A549 (cell line): ENCODE results near the gene NGRN. TPM values are rescaled to one million over a fixed set of nuclear protein-coding genes. Genes with fewer than 3 reads are reported as not detected.

Experiments
- ATAC-seq, 2 experiments: fragments of 200-7000 bp in 1 of 2; fragments of >200 bp in 1 of 2; cut with Nextera tagmentation in 1 of 2; cut with Tn5 transposase in 1 of 2; 3 replicates each; pipeline versions ENCODE4 v1.8.0 to v1.9.1; 2018 to 2020; ENCODE audit warnings: mild to moderate bottlenecking in 1 of 2, moderate library complexity in 1 of 2
- CTCF ChIA-PET: fragments of 300-600 bp; sonication (Branson Sonifier 250); formaldehyde crosslinking; extraction: SDS; loops from one replicate; lab custom pipeline; 2021; ENCODE audit warnings: antibody characterized with exemption, inconsistent platforms; lab: Yijun Ruan, JAX
- POLR2A ChIA-PET: fragments of 350-600 bp; formaldehyde crosslinking; extraction: SDS; loops from one replicate; lab custom pipeline; 2021; ENCODE audit warnings: antibody characterized with exemption, inconsistent platforms; lab: Yijun Ruan, JAX
- DNase-seq, 2 experiments: peaks; one replicate each; pipeline versions ENCODE4 v3.0.0 to v3.0.0-alpha.2; 2011 to 2016; ENCODE audit warnings: low read depth in 1 of 2, low spot score in 1 of 2
- FAIRE-seq: peaks from 2 replicates; lab custom pipeline; 2011; peaks lifted over from hg19 to GRCh38; lab: Jason Lieb, UNC
- H3K27ac ChIP-seq, 2 experiments: fragments of >200 bp; sonication (Bioruptor Twin); formaldehyde crosslinking; 3 replicates each; pipeline ENCODE4 v1.5.1; 2016 to 2017
- H3K4me1 ChIP-seq: fragments of >200 bp; sonication (Bioruptor Twin); formaldehyde crosslinking; 3 replicates; pipeline ENCODE4 v1.6.1; 2016
- H3K4me2 ChIP-seq: fragments of >200 bp; sonication (Bioruptor Twin); formaldehyde crosslinking; 3 replicates; pipeline ENCODE4 v1.6.1; 2016
- H3K4me3 ChIP-seq: fragments of >200 bp; sonication (Bioruptor Twin); formaldehyde crosslinking; 3 replicates; pipeline ENCODE4 v1.5.1; 2016
- H3K9me3 ChIP-seq: fragments of >200 bp; sonication (Bioruptor Twin); formaldehyde crosslinking; 3 replicates; pipeline ENCODE4 v1.6.1; 2016
- CBX8 ChIP-seq: fragments of 200-600 bp; sonication (generic); IDR thresholded peaks from 2 replicates; pipeline ENCODE4 v1.6.1; 2016
- CTCF ChIP-seq: fragments of >200 bp; sonication (Bioruptor Twin); formaldehyde crosslinking; IDR thresholded peaks from 3 replicates; pipeline ENCODE4 v1.5.1; 2016
- E2F6 ChIP-seq: IDR thresholded peaks from 2 replicates; pipeline ENCODE4 v1.6.1; 2012; ENCODE audit warnings: low read depth, borderline replicate concordance
- EHF ChIP-seq: fragments of 250-450 bp; sonication (Bioruptor Pico); IDR thresholded peaks from 2 replicates; pipeline ENCODE4 v1.5.0; 2020; ENCODE audit warnings: mild to moderate bottlenecking
- ESRRA ChIP-seq: fragments of 150-350 bp; IDR thresholded peaks from 2 replicates; pipeline ENCODE4 v1.6.1; 2014; ENCODE audit warnings: mild to moderate bottlenecking, low read length, borderline replicate concordance
- HOXA7 ChIP-seq: fragments of 250-450 bp; sonication (Bioruptor Pico); IDR thresholded peaks from 2 replicates; pipeline ENCODE4 v1.5.0; 2020; ENCODE audit warnings: mild to moderate bottlenecking, moderate library complexity
- HOXB5 ChIP-seq: fragments of 250-450 bp; sonication (Bioruptor Pico); IDR thresholded peaks from 2 replicates; pipeline ENCODE4 v1.5.0; 2020; ENCODE audit warnings: mild to moderate bottlenecking, moderate library complexity
- KDM1A ChIP-seq: fragments of 200-600 bp; sonication (generic); IDR thresholded peaks from 2 replicates; pipeline ENCODE4 v1.6.1; 2016; ENCODE audit warnings: low read depth, mild to moderate bottlenecking
- MYC ChIP-seq: IDR thresholded peaks from 2 replicates; pipeline ENCODE4 v1.6.1; 2012; ENCODE audit warnings: mild to moderate bottlenecking, inconsistent platforms, low read length, improper control_type of control experiment, borderline replicate concordance
- NPAS2 ChIP-seq: fragments of 250-450 bp; sonication (Bioruptor Pico); IDR thresholded peaks from 2 replicates; pipeline ENCODE4 v1.8.0; 2022; ENCODE audit warnings: mild to moderate bottlenecking, moderate library complexity, borderline replicate concordance
- NR3C1 ChIP-seq: fragments of >200 bp; sonication (Bioruptor Twin); formaldehyde crosslinking; IDR thresholded peaks from 3 replicates; pipeline ENCODE4 v1.6.1; 2017
- POLR2AphosphoS2 ChIP-seq: conservative IDR thresholded peaks from 2 replicates; pipeline ENCODE4 v1.6.1; 2012; ENCODE audit warnings: low read length, improper control_type of control experiment, inconsistent platforms
- REST ChIP-seq: fragments of 200-600 bp; sonication (generic); IDR thresholded peaks from 2 replicates; pipeline ENCODE4 v1.6.1; 2016; ENCODE audit warnings: antibody characterized with exemption, mild to moderate bottlenecking, moderate library complexity
- RFX5 ChIP-seq: fragments of 450-650 bp; IDR thresholded peaks from 2 replicates; pipeline ENCODE4 v1.7.1; 2014; ENCODE audit warnings: antibody characterized with exemption, mild to moderate bottlenecking, moderate library complexity
- RNF2 ChIP-seq: fragments of 200-600 bp; sonication (generic); IDR thresholded peaks from 2 replicates; pipeline ENCODE4 v1.6.1; 2016; ENCODE audit warnings: low read depth, mild to moderate bottlenecking, antibody characterized with exemption, moderate library complexity, borderline replicate concordance
- SMC3 ChIP-seq: fragments of >200 bp; sonication (Bioruptor Twin); formaldehyde crosslinking; IDR thresholded peaks from 3 replicates; pipeline ENCODE4 v1.6.1; 2018; ENCODE audit warnings: inconsistent platforms
- SREBF2 ChIP-seq: fragments of 450-650 bp; IDR thresholded peaks from 2 replicates; pipeline ENCODE4 v1.6.1; 2014; ENCODE audit warnings: mild to moderate bottlenecking, moderate library complexity
- TFCP2L1 ChIP-seq: fragments of 250-450 bp; sonication (Bioruptor Pico); IDR thresholded peaks from 2 replicates; pipeline ENCODE4 v1.5.0; 2021; ENCODE audit warnings: mild to moderate bottlenecking
- WGBS: methylation state at CpG from one replicate; pipeline ENCODE4 v1.1.6; 2017; ENCODE audit errors: missing lambda C conversion rate; 5-methylcytosine and 5-hydroxymethylcytosine counted together
- polyA plus RNA-seq, 4 experiments: library from polyadenylated mRNA; depleted of rRNA in 3 of 4; stranded (reverse); fragments of >200 nt; fragmentation: RNase III in 1 of 4; extraction: RNeasy Plus Mini Kit Qiagen cat#74134 plus additional on column Dnase treatment in 1 of 4; gene quantifications; 2 replicates in 3 of 4; 3 replicates in 1 of 4; pipeline ENCODE4 v1.2.3, GENCODE V29; 2011 to 2017

NGRN gene
- polyA plus RNA-seq, 2 of the 4 experiments (the other 2 are of a cell fraction), result 83.2 to 159 TPM

- CTCF ChIA-PET, result interaction anchor here (0.7 to 4.0 kb wide), 6 partner anchors 9 to 105 kb away, joined by 3 to 20 read pairs (median 4); partner anchors contain the start of genes CIB1 and TTLL13
- Histone ChIP-seq H3K9me3 (no peaks in the 10 kb centered on the region), H3K4me3 (no peak overlapping the region), H3K27ac (no peak overlapping the region), H3K4me2 (no peak overlapping the region), H3K4me1 (no peaks in the 10 kb centered on the region)
- FAIRE-seq (no peak), DNase-seq (no peak), ATAC-seq (peak; percentile 20 to 31; a peak in 3 of 6 replicates)
- 91% methylated on average over 18 of the region's 22 CpGs for WGBS
- POLR2A ChIA-PET, result interaction anchor here (0.6 kb wide), 2 partner anchors 10 to 296 kb away, joined by 3 read pairs; no protein-coding TSS in a partner anchor
- TF ChIP-seq SREBF2, result no peak
- TF ChIP-seq RFX5, result no peak
- no peak for TF ChIP-seq NR3C1
- no peak for TF ChIP-seq E2F6
- no peak for TF ChIP-seq TFCP2L1 (CRISPR knock-in tag)
- TF ChIP-seq NPAS2 (CRISPR knock-in tag), result no peak
Observed at GRCh38 chr15:90241343-90242192, 23.9 kb upstream of the NGRN start.

- TF ChIP-seq POLR2AphosphoS2 (no peak), CBX8 (no peak), E2F6 (no peak), HOXB5 (no peak), CTCF (no peak), SREBF2 (no peak), MYC (no peak), RNF2 (no peak), SMC3 (no peak), REST (no peak), EHF (CRISPR knock-in tag) (no peak), HOXA7 (no peak), NR3C1 (no peak), ESRRA (no peak), KDM1A (no peak)
- FAIRE-seq (no peak), ATAC-seq (no peak), DNase-seq (no peak)
- Histone ChIP-seq H3K4me3 (no peak overlapping the region), H3K4me2 (no peak overlapping the region), H3K9me3 (no peaks in the 10 kb centered on the region), H3K4me1 (peaks cover 5% of the 10 kb centered on the region; the same call in 2 of the 3 replicates), H3K27ac (no peak overlapping the region)
- 81% methylated on average over 10 of the region's 10 CpGs for WGBS
- ChIA-PET POLR2A (interaction anchor here (2.4 kb wide), 1 partner anchor 10 kb away, joined by 10 read pairs; the partner anchor contains the start of genes CIB1 and GDPGP1), CTCF (interaction anchor here (0.6 to 4.0 kb wide), 7 partner anchors 7 to 197 kb away, joined by 3 to 20 read pairs (median 6); partner anchors contain the start of genes CIB1, GDPGP1 and TTLL13)
Observed at GRCh38 chr15:90243943-90244639, 21.4 kb upstream of the NGRN start.
